ENCODE results near the gene TENT4A.

The TENT4A gene

DNA sequence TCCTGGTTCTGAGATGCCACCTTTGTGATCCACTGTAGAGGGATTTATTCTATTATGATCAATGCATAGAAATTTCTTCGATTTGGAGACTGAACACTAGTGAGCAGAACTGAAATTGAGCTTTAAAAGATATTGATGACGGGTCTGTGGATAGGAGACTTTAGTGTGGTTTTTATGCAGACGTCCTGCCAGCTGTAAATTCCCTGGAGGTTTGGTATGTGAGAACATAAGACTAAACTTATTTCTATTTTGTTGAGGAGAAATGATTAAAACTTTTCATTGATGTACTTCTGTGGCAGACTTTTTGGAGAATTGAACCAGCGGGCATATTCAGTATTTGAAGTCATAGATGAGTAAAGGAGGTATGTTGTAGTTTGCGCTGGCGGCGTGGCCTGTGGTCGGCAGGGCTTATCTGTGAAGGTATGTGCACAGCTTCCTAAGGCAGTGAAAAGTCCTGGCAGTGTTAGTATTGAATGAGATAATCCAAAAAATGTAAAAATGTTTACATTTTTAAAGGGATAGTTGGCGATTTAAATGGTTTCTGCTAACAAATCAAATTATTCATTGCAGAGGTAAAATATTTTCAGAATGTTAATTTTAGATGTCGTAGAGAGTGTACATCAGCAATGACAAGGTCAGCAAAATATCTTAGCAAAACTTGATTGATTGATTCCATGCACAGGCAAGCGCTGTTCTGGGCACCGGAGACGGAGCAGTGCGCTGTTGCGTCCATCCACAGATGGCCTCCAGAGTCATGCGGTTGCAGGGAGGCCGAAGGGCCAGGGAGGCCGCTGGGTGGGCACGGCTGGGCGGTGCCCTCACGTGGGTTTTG is 20.4 kb downstream of the TENT4A start:
- H3K4me3 ChIP-seq (ENCODE audit: control insufficient read depth, low read depth, low read length), result peak overlapping the region; percentile 1; the same call in 1 of the 2 replicates

GRCh38 chr5:6734243-6734700 is 21.0 kb downstream of the TENT4A start:
- TF ChIP-seq, protein P1, sequence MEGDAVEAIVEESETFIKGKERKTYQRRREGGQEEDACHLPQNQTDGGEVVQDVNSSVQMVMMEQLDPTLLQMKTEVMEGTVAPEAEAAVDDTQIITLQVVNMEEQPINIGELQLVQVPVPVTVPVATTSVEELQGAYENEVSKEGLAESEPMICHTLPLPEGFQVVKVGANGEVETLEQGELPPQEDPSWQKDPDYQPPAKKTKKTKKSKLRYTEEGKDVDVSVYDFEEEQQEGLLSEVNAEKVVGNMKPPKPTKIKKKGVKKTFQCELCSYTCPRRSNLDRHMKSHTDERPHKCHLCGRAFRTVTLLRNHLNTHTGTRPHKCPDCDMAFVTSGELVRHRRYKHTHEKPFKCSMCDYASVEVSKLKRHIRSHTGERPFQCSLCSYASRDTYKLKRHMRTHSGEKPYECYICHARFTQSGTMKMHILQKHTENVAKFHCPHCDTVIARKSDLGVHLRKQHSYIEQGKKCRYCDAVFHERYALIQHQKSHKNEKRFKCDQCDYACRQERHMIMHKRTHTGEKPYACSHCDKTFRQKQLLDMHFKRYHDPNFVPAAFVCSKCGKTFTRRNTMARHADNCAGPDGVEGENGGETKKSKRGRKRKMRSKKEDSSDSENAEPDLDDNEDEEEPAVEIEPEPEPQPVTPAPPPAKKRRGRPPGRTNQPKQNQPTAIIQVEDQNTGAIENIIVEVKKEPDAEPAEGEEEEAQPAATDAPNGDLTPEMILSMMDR (IDR thresholded peaks at IDR 0.05; ENCODE audit: control insufficient read depth, insufficient read depth, low read depth, low read length, missing control alignments), result no peak
- no peak for DNase-seq (ENCODE audit: low read depth)
- no peak overlapping the region for H3K4me3 ChIP-seq (ENCODE audit: control insufficient read depth, low read depth, low read length)

More for the DNA sequence above, 20.4 kb downstream of the TENT4A start:
- no peak for DNase-seq (ENCODE audit: low read depth)
- TF ChIP-seq, protein P1 (IDR thresholded peaks at IDR 0.05; ENCODE audit: control insufficient read depth, insufficient read depth, low read depth, low read length, missing control alignments), result no peak

DNA sequence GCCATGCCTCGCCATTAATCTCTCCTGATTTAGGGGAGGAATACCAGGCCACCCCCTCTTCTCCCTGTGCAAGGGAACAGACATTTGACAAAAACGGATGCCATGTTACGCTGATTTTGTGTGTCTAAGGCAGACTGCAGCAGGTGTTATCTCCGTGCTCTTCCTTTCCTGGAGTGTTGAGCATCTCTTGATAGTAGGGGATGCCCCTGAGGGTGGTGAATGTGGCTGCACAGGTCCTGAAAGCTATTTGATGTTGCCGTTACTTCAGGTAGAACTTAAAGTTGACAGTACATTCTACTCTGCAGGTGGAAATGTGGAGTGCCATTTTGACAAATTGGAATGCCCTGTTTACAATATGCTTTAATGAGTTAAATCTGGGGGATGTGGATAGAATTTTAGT is 21.5 kb downstream of the TENT4A start:
- no peak overlapping the region for H3K4me3 ChIP-seq (ENCODE audit: control insufficient read depth, low read depth, low read length)
- no peak for DNase-seq (ENCODE audit: low read depth)
- TF ChIP-seq, protein P1 (IDR thresholded peaks at IDR 0.05; ENCODE audit: control insufficient read depth, insufficient read depth, low read depth, low read length, missing control alignments), result no peak

GRCh38 chr5:6736106-6736505 is 22.9 kb downstream of the TENT4A start:
- no peak overlapping the region for H3K4me3 ChIP-seq (ENCODE audit: control insufficient read depth, low read depth, low read length)
- TF ChIP-seq, protein P1 (IDR thresholded peaks at IDR 0.05; ENCODE audit: control insufficient read depth, insufficient read depth, low read depth, low read length, missing control alignments), result no peak
- no peak for DNase-seq (ENCODE audit: low read depth)

DNA sequence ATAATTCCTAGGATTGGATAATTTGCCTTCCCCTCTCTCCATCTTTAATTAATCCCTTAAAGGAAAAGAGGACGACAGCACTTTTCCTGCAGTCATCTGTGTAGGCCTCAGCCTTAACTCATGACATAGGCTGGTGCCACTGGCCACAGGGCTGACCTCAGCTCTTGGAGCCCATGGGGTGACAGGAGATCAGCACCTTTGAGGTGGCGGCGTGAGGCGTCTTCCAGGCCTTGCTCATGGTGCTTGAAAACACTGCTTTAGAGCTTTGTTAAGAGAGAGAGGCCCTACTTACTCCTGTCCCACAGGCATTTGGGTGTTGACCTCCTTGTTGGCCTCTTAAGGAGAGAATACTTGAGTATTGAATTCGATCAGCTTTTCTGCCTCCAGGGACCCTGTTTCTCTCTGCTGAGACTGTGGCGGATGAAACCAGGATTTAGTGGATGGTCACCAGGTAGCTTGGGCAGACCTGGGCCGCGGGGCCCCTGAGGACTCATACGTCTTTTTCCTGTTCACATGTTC is 23.4 kb downstream of the TENT4A start:
- DNase-seq (ENCODE audit: low read depth), result no peak
- H3K4me3 ChIP-seq (ENCODE audit: control insufficient read depth, low read depth, low read length), result no peak overlapping the region
- TF ChIP-seq, protein P1 (IDR thresholded peaks at IDR 0.05; ENCODE audit: control insufficient read depth, insufficient read depth, low read depth, low read length, missing control alignments), result no peak

DNA sequence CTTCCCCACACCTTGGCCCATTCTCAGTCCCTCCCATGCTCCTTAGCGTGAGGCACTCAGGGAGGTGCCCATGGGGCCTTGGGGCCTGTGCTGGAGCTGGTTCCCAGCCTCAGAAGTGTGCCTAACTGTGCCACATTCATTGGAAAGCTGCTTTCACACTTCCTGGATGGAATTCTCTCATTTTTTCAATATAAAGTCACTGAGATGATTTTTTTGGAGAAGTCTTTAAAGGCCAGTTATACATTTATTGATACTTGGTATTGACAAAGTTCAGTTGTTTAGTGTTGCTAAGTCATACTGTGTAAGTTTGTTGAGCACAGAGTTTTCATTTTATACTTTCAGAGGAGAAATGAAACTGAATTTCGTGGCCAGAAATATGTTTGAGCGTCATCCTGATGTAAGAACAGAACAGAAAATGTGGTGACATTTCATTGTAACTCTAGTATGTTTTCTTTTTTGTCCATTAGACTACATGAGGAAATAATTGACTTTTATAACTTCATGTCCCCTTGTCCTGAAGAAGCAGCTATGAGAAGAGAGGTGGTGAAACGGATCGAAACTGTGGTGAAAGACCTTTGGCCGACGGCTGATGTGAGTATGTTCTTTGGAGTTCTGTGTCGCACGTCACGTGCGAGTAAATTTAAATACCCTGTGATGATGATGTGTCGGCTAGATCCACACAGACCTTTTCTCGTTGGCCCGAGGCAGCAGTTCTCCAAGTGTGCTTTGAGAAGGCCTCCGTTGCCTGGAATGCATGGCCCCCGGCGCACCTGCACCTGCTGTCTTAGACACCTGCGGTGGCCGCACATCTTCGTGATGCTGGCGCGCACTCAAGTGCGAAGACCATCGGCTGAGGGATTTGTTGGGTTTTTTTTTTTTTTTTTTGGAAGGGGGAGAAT is 24.1 kb downstream of the TENT4A start:
- H3K4me3 ChIP-seq (ENCODE audit: control insufficient read depth, low read depth, low read length), result no peak overlapping the region
- TF ChIP-seq, protein P1 (IDR thresholded peaks at IDR 0.05; ENCODE audit: control insufficient read depth, insufficient read depth, low read depth, low read length, missing control alignments), result no peak
- no peak for DNase-seq (ENCODE audit: low read depth)
